ENCODE measurements around the gene CPA5.

GRCh38 chr7:130351791-130352090 is 7.1 kb downstream of the CPA5 start:
- TF ChIP-seq CTCF (IDR thresholded peaks at IDR 0.05; ENCODE audit: insufficient read depth, low read length) (no peak), POLR2AphosphoS5 (IDR thresholded peaks at IDR 0.05; ENCODE audit: low read depth) (no peak), REST (IDR thresholded peaks at IDR 0.05; ENCODE audit: insufficient replicate concordance, low read depth) (no peak), GABPA (IDR thresholded peaks at IDR 0.05; ENCODE audit: low read depth) (no peak)
